Stimulated activated naive CD8-positive, alpha-beta T cell treated with anti-CD3 and anti-CD28 coated beads, Interleukin-15, amount 100 ng/mL, for 72 hours (primary cell): ENCODE measurements around the gene HSP90AB1.

Experiments used
- ATAC-seq: fragments of 150-1000 bp; cut with Tn5 transposase; 2 replicates; pipeline ENCODE4 v1.10.0; 2021; ENCODE audit warnings: mild to moderate bottlenecking, moderate library complexity
- DNase-seq, 2 donors: peaks; one replicate each; pipeline ENCODE4 v3.0.0; 2021 to 2022
- H3K27ac Mint-ChIP-seq, 2 donors: one replicate each; pipeline ENCODE4 v1.8.0; 2022; ENCODE audit warnings: mild to moderate bottlenecking in 2 of 2, mixed read lengths in 2 of 2, moderate library complexity in 2 of 2
- H3K27me3 Mint-ChIP-seq: one replicate; pipeline ENCODE4 v1.8.0; 2022; ENCODE audit warnings: mixed read lengths
- H3K4me1 Mint-ChIP-seq: one replicate; pipeline ENCODE4 v1.8.0; 2022; ENCODE audit warnings: mild to moderate bottlenecking, mixed read lengths
- H3K4me3 Mint-ChIP-seq, 2 donors: one replicate each; pipeline ENCODE4 v1.8.0; 2022; ENCODE audit warnings: mild to moderate bottlenecking in 2 of 2, mixed read lengths in 2 of 2, moderate library complexity in 1 of 2
- H3K9me3 Mint-ChIP-seq, 2 donors: one replicate each; pipeline ENCODE4 v1.8.0; 2022; ENCODE audit warnings: mixed read lengths in 2 of 2

The HSP90AB1 gene

GRCh38 chr6:44294832-44295791, 48.2 kb downstream of the HSP90AB1 start:
- H3K27me3 Mint-ChIP-seq: peaks cover 87% of the 10 kb centered on the region
- H3K27ac Mint-ChIP-seq: no peak overlapping the region
- DNase-seq: no peak
- no peak overlapping the region for H3K4me3 Mint-ChIP-seq
- no peaks in the 10 kb centered on the region for H3K9me3 Mint-ChIP-seq
- H3K4me1 Mint-ChIP-seq: peaks cover 20% of the 10 kb centered on the region
- no peak for ATAC-seq

GRCh38 chr6:44297063-44298038, 50.5 kb downstream of the HSP90AB1 start:
- Mint-ChIP-seq H3K4me1 (peaks cover 20% of the 10 kb centered on the region), H3K27ac (no peak overlapping the region), H3K4me3 (peak overlapping the region; percentile 51 to 71), H3K9me3 (no peaks in the 10 kb centered on the region), H3K27me3 (peaks cover 65% of the 10 kb centered on the region)
- DNase-seq: peak; percentile 39 to 48
- peak; percentile 87 for ATAC-seq

- peaks cover 20% of the 10 kb centered on the region for H3K4me1 Mint-ChIP-seq
- ATAC-seq (peak; percentile 3), DNase-seq (no peak)
- peaks cover 59% of the 10 kb centered on the region for H3K27me3 Mint-ChIP-seq
- no peaks in the 10 kb centered on the region for H3K9me3 Mint-ChIP-seq
- H3K27ac Mint-ChIP-seq: no peak overlapping the region
- H3K4me3 Mint-ChIP-seq: peak overlapping the region; percentile 51 to 71
These were observed 51.3 kb downstream of the HSP90AB1 start for GRCh38 chr6:44298055-44298803.

GRCh38 chr6:44298864-44299263, 52.0 kb downstream of the HSP90AB1 start:
- Mint-ChIP-seq H3K9me3 (no peaks in the 10 kb centered on the region), H3K27me3 (peaks cover 53% of the 10 kb centered on the region), H3K27ac (peak overlapping the region in 1 of 2 donors; percentile 14), H3K4me3 (no peak overlapping the region), H3K4me1 (peaks cover 20% of the 10 kb centered on the region)
- ATAC-seq (no peak), DNase-seq (no peak)

- H3K4me1 Mint-ChIP-seq: peaks cover 20% of the 10 kb centered on the region
- H3K9me3 Mint-ChIP-seq: no peaks in the 10 kb centered on the region
- no peak overlapping the region for H3K4me3 Mint-ChIP-seq
- DNase-seq: no peak
- ATAC-seq: no peak
- H3K27me3 Mint-ChIP-seq: peaks cover 38% of the 10 kb centered on the region
- H3K27ac Mint-ChIP-seq: no peak overlapping the region
These were observed 53.5 kb downstream of the HSP90AB1 start for GRCh38 chr6:44300292-44300823.

GRCh38 chr6:44301106-44301505, 54.2 kb downstream of the HSP90AB1 start:
- H3K27me3 Mint-ChIP-seq: peaks cover 30% of the 10 kb centered on the region
- H3K27ac Mint-ChIP-seq: no peak overlapping the region
- no peak for ATAC-seq
- peaks cover 20% of the 10 kb centered on the region for H3K4me1 Mint-ChIP-seq
- no peaks in the 10 kb centered on the region for H3K9me3 Mint-ChIP-seq
- H3K4me3 Mint-ChIP-seq: no peak overlapping the region
- no peak for DNase-seq

GRCh38 chr6:44301782-44302564, 55.1 kb downstream of the HSP90AB1 start:
- Mint-ChIP-seq H3K9me3 (no peaks in the 10 kb centered on the region), H3K4me1 (peaks cover 14% of the 10 kb centered on the region), H3K4me3 (no peak overlapping the region), H3K27ac (peak overlapping the region; percentile 52 to 87), H3K27me3 (peaks cover 22% of the 10 kb centered on the region)
- DNase-seq (no peak), ATAC-seq (no peak)

GRCh38 chr6:44302856-44303255, 56.0 kb downstream of the HSP90AB1 start:
- Mint-ChIP-seq H3K9me3 (no peaks in the 10 kb centered on the region), H3K4me3 (no peak overlapping the region), H3K27me3 (peaks cover 13% of the 10 kb centered on the region), H3K4me1 (peaks cover 6% of the 10 kb centered on the region), H3K27ac (no peak overlapping the region)
- ATAC-seq (no peak), DNase-seq (no peak)
